NCI-H1417 treated with DMSO at 0.1 percent for 48 hours (cell line): Measurements from ENCODE around the gene NFATC4.
A peak's percentile ranks its signal among the peaks of the same experiment; 100 is the strongest.
"Not testable (repeated sequence)": the region's sequence is repeated elsewhere in the genome, so short reads cannot be mapped to it uniquely, and the experiment has no call there.

Source experiments
- DNase-seq: peaks from one replicate; lab custom pipeline; 2025; lab: John Stamatoyannopoulos, UW

The NFATC4 gene

DNA sequence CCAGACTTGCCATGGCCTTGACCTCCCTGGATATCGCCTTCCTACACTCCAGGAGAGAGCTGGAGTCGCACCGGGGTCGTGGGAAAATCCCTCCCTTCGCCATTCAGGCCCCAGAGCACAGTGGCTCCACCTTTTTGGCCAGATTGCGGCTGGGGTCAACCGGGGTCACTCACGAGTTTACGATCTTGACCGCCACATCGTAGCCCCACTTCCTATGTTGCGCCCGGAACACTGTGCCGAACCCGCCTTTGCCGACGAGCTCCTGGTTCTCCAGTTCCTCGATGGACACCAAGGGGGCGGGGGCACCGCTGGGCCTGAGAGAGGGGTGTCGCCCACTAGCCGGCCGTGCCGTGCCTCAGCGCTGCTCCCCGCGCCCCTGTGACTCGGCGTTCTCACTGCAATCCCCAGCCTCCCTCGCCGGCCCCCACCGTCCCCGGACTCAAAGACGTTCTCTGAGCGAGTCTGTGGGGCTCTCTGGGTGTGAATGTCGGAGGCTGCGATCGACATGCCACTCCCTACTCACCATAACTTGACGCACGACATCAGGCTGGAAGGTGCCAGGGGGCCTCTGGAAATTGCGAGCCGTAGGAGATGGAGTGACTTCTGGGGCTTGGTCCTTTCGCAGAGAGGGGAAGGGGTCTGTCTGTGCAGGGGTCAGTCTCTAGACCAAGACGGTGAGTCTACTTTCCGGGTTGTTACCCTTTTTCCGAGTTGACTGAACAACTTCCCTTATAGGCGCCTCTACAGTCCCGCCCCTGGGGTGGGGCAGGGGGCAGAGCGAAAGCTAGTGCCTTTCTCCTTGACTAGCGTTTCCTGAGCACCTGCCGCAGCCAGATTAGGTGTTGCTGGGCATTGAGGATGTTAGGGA, 28.5 kb upstream of the NFATC4 start, which contains the start of gene RIPK3:
Gene RIPK3, minus strand, starts transcription at position 708 of the 868 bp plus-strand sequence. Its CDS starts 165 bp downstream, at position 543.
- no peak for DNase-seq

DNA sequence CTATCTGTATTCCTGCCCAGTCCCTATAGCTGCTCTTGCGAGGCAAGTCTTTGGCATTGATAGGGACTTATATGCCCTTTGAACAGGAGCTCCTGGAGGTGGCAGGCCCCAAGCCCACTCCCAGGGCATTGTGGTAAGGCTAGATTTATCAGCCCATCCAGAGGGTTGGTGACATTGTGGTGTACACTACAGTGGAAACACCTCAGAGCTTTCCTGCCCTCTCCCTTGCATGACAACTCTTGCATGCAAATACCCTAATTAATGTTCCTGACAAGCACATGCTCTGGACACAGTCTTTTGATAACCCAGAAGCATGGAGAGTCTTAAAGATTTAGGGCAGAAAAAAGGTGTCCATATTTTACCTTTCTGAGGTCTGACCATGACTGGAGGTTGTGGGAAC, 27.4 kb upstream of the NFATC4 start:
- DNase-seq = no peak

DNA sequence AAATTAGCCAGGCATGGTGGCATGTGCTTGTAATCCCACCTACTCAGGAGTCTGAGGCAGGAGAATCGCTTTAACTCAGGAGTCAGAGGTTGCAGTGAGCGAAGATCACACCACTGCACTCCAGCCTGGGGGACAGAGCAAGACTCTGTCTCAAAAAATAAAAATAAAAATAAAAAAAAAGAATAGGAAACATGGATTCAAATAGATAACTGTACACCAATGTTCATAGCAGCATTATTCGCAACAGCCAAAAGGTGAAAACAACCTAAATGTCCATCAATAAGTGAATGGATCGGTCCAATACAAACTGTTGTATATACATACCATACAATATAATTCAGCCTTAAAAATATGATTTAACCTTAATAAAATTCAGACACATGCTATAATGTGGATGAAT, 25.1 kb upstream of the NFATC4 start:
- DNase-seq = no peak

DNA sequence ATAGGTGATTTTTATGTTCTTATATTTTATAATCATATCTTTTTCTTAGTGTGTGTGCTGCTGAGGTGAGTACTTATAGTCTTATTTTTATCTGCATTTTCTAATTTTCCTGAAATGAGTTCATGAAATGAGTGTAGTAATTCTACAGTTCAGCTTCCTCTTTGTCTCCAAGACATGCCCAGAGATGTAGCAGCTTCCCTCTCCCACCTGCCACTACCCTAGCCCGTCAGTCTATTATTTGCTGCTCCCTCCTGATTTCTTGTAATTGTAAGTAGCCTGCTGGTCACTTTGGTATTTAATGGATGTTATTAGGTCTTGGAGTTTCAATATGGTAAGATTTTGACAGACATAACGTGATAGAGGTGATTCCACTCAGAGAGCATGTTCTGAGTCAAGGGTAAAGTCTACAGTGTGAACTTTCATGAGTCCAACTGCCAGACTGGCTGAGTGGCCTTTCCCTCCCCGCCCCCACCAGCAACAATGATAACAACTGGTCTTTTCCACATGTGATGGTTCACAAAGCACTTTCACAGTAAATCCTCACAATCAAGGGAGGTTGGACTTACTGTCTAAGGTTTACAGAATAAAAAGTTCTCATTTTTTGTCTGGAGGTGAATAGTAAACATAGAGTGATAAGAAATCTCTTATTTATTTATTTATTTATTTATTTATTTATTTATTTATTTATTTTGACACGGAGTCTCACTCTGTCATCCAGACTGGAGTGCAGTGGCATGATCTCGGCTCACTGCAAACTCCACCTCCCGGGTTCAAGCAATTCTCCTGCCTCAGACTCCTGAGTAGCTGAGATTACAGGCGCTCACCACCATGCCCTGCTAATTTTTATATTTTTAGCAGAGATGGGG, 24.0 kb upstream of the NFATC4 start:
- no peak for DNase-seq

DNA sequence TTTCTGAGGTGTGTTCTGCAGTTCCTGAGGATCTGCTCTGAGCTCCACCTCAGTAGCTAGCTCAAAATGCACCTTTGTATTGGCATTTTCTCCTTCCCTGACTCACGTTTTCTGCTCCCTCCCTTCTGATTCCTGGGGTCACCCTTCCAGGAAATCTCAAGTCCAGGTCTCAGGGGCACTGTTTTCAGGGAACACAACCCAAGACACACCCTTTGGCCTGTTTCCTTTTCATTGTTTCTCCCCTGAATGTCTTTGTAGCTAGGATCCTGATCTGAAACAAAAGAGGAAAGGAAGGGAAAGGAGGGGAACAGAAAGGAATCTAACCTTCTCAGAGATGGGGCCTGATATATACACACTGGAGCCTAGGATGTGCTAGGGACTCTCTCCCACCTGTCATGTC, 20.9 kb upstream of the NFATC4 start:
- no peak for DNase-seq

DNA sequence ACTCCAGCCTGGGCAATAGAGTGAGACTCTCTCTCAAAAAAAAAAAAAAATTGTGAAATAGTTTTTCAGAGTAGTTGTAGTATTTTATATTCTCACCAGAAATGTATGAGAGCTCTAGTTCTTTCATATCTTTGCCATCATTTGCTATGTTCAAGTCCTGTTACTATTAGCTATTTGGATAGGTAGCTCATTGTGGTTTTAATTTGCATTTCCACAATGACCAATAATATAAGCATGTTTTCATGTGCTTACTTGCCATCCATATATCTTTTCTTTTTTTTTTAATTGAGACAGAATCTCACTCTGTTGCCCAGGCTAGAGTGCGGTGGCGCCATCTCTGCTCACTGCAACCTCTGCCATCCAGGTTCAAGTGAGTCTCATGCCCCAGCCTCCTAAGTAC, 19.8 kb upstream of the NFATC4 start:
- DNase-seq = no peak

DNA sequence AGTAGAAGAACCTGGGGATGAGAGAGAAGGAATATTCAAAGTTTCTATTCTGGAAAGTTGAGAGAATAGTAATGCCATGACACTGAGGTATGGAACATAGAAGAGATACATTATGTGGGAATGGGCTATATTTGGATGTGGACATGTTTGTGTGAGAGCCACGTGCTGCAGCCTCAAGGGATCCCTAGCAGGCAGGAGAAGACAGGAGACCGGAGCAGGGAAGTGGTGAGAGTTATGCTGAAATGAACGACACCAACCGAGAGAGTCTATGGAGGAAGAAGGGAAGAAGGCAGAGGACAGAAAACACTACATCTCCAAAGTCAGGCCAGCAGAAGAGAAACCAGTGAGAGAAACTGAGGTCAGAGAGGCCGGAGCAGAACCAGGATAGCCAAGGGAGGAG, 18.2 kb upstream of the NFATC4 start:
- DNase-seq = no peak

DNA sequence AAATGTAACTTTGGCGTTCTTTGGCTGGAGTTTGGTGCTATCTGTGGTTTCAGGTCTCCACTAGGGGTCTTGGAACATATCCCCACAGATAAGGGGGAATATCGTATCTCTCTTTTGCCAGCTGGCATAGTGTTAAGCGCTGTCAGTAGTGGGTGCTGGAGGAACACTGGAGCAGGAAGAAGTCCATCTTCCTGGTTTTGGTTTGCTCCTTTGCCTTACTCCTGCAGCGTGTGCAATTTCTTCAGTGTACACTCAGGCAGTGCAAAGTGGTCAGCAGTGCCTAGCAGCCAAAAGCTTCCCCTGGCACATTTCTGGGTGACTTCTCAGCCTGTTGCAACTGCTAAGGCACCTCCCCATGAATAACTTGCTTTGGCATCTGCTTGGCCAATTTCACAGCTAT, 16.5 kb upstream of the NFATC4 start:
- DNase-seq = no peak

DNA sequence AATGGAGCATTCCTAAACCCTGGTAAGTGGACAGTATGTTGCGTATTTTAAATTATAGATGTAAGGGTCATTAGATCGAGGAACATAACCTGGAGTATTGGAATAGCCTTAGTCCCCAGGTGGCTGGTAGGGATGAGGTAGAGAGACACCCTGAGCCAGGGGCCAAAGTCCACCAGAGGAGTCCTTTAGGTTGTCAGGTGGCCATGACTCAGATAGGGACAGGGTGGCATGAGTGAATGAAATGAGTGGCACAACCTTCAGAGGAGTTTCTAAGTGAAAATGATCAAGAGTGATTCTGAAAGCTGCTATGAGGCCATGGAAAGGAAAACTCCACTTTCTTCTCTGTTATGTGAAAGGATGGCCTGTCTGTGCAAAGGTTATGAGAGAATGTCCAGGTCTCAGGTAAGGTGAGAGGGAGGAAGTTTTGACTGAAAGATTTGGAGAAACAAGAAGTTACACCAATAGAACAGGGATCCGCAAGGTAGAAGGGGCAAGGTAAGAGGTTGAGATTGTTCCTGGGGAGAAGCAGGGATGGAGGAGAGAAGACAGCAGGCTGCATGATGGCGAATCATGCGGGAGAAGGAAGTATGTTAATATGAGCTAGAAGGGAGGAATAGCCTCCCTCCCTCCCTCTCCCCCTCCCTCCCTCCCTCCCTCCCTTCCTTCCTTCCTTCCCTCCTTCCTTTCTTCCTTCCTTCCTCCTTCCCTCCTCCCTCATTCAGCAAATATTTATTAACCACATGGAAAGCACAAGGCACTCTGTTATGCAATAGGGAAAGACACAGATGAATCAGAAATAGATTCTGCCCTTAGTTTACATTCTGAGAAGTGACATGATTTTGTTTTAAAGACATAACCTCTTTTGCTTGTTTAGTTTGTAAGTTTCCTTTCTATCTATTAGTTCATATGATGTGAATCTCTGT, 14.2 kb upstream of the NFATC4 start:
- DNase-seq = no peak

DNA sequence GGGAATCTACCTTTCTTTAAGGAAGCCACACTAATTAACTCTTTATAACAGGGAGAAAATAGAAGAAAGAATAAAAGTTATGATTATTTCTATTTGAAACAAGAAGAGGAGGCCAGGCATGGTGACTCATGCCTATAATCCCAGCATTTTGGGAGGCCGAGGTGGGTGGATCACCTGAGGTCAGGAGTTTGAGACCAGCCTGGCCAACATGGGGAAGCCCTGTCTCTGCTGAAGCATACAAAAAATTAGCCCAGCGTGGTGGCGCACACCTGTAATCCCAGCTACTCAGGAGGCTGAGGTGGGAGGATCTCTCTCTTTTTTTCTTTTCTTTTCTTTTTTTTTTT, 13.5 kb upstream of the NFATC4 start:
- DNase-seq = not testable (repeated sequence)

DNA sequence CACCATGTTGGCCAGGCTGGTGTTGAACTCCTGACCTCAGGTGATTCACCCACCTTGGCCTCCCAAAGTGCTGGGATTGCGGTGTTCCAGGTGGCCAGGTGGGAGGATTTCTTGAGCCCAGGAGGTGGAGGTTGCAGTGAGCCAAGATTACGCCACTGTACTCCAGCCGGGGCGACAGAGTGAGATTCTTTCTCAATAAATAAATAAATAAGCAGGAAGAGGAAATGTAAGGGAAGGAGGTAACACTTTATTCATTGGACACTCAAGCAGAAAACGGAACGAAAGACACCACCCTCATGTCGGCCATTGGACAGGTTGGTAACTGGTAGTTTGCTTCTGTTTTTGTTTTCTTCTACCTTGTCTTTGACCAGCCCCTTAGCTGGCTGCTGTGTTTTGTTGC, 13.0 kb upstream of the NFATC4 start:
- no peak for DNase-seq

DNA sequence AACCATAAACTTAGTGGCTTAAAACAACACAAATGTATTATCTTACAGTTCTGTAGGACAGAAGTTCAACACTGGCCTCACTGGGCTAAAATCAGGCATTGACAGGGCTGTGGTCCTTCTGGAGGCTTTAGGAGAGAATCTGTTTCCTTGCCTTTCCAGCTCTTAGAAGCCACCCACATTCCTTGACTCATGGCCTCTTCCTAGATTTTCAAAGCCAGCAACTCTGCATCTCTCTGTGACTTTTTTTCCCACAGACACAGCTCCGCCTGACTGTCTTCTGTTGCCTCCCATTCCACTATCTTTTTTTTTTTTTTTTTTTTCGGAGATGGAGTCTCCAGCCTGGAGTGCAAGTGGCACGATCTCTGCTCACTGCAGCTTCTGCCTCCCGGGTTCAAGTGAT, 11.8 kb upstream of the NFATC4 start:
- no peak for DNase-seq

DNA sequence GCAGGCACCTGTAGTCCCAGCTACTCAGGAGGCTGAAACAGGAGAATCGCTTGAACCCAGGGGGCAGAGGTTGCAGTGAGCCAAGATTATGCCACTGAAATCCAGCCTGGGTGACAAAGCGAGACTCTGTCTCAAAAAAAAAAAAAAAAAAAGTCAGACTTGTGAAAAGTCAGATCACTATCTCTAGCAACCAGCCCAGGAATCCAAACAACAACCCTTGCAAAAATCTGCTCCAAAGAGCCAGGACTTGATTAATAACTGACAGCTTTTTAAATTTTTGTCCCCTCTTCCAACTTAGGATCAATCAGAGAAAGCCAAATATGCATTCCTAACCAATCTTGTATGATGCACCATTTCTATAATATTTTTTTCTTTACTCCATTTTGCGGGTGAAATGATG, 7.7 kb upstream of the NFATC4 start:
- DNase-seq = no peak

DNA sequence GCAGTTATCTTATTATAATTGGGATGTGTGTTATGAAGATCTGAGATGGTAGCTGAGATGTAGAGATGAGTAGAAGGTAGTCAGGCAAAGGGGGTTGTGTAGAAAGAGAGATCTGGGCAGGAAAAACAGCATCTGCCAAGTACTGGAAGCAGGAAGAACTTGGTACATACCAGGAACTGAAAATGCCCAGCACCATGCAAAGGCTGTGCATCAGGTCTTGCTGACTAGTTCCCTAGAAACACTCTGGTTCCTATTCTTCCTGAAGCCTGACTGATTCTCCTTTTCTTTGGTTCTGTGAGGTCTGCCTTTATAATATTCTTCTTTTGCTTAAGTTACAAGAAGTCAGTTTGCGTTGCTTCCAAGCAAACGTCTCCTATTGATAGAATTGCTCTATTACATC, 6.7 kb upstream of the NFATC4 start:
- DNase-seq = no peak

DNA sequence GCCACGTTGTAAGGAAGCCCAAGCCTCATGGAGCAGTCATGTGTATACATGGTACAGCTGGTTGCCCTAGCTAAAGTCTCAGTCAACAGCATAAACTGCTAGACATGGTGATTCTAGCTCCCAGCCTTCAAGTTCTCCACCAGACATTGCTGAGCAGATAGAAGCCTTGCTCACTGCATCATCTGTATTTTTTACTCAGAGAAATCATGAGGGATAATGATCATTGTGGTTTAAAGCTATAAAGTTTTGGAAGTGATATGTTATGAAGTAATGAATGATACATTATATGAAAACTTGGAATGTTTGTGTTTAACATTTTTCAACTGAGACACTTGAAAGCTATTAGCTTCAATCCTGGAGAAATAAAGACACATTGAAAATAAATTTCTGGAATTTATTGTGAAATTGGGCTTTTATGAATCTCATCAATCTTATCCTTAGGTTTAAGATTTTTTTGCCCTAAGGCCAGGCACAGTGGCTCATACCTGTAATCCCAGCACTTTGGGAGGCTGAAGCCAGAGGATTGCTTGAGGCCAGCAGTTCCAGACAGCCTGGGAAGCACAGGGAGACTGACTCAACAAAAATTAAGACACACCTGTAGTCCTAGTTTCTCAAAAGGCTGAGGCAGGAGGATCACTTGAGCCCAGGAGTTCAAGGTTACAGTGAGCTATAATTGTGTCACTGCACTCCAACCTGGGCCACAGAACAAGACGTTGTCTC, 5.6 kb upstream of the NFATC4 start:
- DNase-seq = no peak

DNA sequence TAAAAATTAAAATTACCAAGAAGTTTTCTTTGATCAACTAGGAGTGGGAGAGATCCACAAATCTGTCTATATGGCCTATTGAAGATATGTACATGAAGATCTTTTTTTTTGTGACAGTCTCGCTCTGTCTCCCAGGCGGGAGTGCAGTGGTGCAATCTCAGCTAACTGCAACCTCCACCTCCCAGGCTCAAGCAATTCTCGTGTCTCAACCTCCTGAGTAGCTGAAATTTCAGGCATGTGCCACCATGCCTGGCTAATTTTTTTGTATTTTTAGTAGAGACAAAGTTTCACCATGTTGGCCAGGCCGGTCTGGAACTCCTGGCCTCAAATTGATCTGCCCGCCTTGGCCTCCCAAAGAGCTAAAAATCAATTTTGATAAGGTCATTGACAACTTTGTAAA, 4.6 kb upstream of the NFATC4 start:
- no peak for DNase-seq

DNA sequence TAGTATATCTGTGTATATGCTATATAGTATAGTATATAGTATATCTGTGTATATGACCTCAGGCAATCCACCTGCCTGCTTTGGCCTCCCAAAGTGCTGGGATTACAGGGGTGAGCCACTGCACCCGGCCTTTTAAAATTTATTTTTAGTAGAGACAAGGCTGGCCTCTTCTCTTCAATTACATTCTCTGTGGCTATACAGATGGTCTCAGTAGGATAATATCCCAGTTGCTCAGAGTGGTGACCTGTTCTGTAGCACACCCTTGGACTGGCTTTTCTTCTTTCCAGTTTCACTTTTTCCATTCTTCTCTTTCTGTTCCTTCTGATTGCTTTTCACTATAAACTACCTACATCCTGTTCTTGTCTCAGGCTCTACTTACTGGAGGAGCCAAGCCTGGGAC, 3.1 kb upstream of the NFATC4 start:
- DNase-seq = no peak

DNA sequence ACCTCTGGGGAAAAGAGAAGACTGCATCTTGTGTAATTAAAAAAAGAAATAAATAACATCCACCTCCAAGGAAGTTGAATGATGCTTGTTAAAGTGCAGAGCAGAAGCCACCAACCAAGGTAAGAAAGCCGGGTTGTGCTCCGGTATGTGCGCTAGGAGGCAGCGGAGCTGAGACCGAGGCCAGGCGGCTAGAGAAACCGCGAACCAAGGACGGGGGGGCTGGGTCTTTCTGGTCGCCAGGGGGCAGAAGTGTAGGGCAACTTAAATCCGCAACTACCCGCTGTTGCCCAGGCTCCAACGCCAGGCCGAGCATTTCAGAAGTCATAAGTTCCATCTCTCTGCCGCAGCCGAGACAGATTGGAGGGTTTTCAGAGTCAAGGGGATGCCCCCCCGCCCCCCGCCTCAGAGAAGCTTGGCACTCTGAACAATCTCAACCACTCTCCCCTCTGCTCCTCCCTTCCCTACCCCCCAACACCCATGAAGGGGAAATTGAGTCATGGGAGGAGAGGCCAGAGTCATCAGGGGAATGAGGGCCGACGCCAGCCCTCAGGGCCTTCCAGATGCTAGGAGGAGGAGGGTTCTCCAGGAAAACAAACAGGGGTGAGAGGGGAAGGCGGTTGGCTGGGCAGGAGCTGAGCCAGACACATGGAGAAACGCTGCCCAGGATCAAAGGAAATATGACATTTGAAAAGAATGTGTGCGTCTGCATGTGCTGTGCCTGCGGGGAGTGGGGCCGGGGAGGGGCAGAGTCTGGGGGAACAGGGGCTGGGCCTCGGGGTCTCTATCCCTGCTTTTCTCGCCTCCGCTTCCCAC, 2.2 kb upstream of the NFATC4 start:
- peak; percentile 58 for DNase-seq

DNA sequence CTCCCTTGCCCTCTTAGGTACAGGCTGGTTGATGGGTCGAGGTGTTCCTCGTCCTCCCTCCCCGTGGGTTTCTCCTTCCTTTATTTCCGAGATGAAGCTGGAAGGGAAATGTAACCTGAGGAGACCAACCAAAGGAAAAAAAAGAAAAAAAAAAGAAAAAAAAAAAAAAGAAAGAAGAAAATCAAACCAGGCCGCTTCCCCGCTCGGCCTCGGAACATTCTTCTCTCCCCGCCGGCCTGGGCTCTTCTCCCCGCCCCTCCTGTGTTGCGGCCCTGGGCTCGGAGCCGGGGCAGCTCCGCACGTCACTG, 1.6 kb upstream of the NFATC4 start:
- no peak for DNase-seq

DNA sequence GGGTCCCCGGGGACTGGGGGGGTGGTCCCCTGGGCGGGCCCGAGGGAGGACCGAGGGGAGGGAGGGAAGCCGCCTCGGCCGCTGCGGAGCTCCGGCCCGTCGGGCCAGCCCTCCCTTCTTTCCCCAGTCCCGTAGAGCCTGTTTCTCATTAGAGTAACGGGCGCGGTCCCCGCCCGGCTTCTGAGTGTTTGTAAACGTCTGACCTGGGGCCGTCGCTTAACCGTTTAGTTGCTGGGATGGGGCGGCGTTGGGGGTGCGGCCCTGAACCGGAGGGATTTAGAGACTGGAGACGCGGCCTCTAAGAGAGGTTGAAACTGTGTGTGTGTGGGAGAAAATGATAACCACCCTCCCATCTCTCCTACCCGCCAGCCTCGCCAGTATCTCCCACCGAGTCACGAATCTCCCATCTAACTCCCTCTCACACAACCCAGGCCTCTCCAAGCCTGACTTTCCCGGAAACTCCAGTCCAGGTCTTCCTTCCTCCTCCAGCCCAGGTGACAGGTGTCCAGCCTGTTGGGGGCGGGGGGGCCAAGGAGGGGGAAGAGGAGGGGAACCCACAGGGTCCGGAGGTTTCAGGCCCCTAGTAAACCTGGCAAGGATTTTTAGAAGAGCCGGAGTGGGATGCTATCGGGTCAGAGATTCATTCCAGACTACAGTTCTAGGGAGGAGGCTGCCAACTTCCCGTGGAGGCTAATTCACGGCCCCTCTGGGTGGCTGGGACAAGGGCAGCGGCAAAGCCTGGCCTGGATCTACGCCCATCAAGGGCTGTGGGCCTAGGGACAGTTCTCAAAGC, 1.1 kb upstream of the NFATC4 start:
- peak; percentile 98 for DNase-seq
